Memory B cell (primary cell): Measurements from ENCODE around the gene NDUFA3.

Experiments
- ATAC-seq: fragments of 150-1000 bp; cut with Tn5 transposase; 2 replicates; pipeline ENCODE4 v1.10.0; 2021; ENCODE audit warnings: low read depth, mild to moderate bottlenecking, moderate library complexity
- DNase-seq, 2 donors: peaks; one replicate each; pipeline ENCODE4 v3.0.0; 2022; ENCODE audit warnings: low spot score in 2 of 2
- H3K27ac Mint-ChIP-seq: one replicate; pipeline ENCODE4 v1.8.0; 2022; ENCODE audit warnings: mild to moderate bottlenecking, moderate library complexity, mixed read lengths
- H3K27me3 Mint-ChIP-seq: one replicate; pipeline ENCODE4 v1.8.0; 2022; ENCODE audit warnings: mixed read lengths
- H3K36me3 Mint-ChIP-seq: one replicate; pipeline ENCODE4 v1.8.0; 2022; ENCODE audit warnings: mild to moderate bottlenecking, mixed read lengths
- H3K4me1 Mint-ChIP-seq: one replicate; pipeline ENCODE4 v1.8.0; 2022; ENCODE audit warnings: mixed read lengths
- H3K4me3 Mint-ChIP-seq: one replicate; pipeline ENCODE4 v1.8.0; 2022; ENCODE audit warnings: mild to moderate bottlenecking, moderate library complexity, mixed read lengths
- H3K9me3 Mint-ChIP-seq: one replicate; pipeline ENCODE4 v1.8.0; 2022; ENCODE audit warnings: mixed read lengths

Gene NDUFA3

GRCh38 chr19:54124393-54124792, 21.7 kb downstream of the NDUFA3 start:
- ATAC-seq: no peak
- H3K27me3 Mint-ChIP-seq: no peaks in the 10 kb centered on the region
- no peak for DNase-seq
- no peak overlapping the region for H3K4me3 Mint-ChIP-seq
- H3K36me3 Mint-ChIP-seq: peaks cover 39% of the 10 kb centered on the region
- no peak overlapping the region for H3K27ac Mint-ChIP-seq
- H3K4me1 Mint-ChIP-seq: no peaks in the 10 kb centered on the region
- no peaks in the 10 kb centered on the region for H3K9me3 Mint-ChIP-seq

GRCh38 chr19:54125713-54126112, 23.1 kb downstream of the NDUFA3 start:
- DNase-seq (no peak), ATAC-seq (no peak)
- no peak overlapping the region for H3K4me3 Mint-ChIP-seq
- H3K36me3 Mint-ChIP-seq: peaks cover 36% of the 10 kb centered on the region
- H3K27ac Mint-ChIP-seq: no peak overlapping the region
- no peaks in the 10 kb centered on the region for H3K4me1 Mint-ChIP-seq
- H3K27me3 Mint-ChIP-seq: no peaks in the 10 kb centered on the region
- no peaks in the 10 kb centered on the region for H3K9me3 Mint-ChIP-seq

- Mint-ChIP-seq H3K4me1 (no peaks in the 10 kb centered on the region), H3K36me3 (peaks cover 23% of the 10 kb centered on the region), H3K27ac (no peak overlapping the region), H3K9me3 (no peaks in the 10 kb centered on the region), H3K27me3 (no peaks in the 10 kb centered on the region), H3K4me3 (no peak overlapping the region)
- DNase-seq: no peak
- ATAC-seq: no peak
These were observed 25.2 kb downstream of the NDUFA3 start for GRCh38 chr19:54127688-54128440.

GRCh38 chr19:54128441-54128725, 25.7 kb downstream of the NDUFA3 start:
- ATAC-seq: no peak
- peaks cover 18% of the 10 kb centered on the region for H3K36me3 Mint-ChIP-seq
- H3K27me3 Mint-ChIP-seq: no peaks in the 10 kb centered on the region
- no peak for DNase-seq
- no peaks in the 10 kb centered on the region for H3K4me1 Mint-ChIP-seq
- H3K9me3 Mint-ChIP-seq: no peaks in the 10 kb centered on the region
- no peak overlapping the region for H3K4me3 Mint-ChIP-seq
- H3K27ac Mint-ChIP-seq: no peak overlapping the region

- no peak for DNase-seq
- H3K9me3 Mint-ChIP-seq: no peaks in the 10 kb centered on the region
- H3K27me3 Mint-ChIP-seq: no peaks in the 10 kb centered on the region
- H3K36me3 Mint-ChIP-seq: peaks cover 16% of the 10 kb centered on the region
- no peak overlapping the region for H3K27ac Mint-ChIP-seq
- H3K4me1 Mint-ChIP-seq: no peaks in the 10 kb centered on the region
- ATAC-seq: no peak
- H3K4me3 Mint-ChIP-seq: no peak overlapping the region
These were observed 26.4 kb downstream of the NDUFA3 start for GRCh38 chr19:54128796-54129616.

GRCh38 chr19:54129617-54129996, 27.0 kb downstream of the NDUFA3 start:
- H3K27ac Mint-ChIP-seq: no peak overlapping the region
- no peak for ATAC-seq
- peaks cover 2% of the 10 kb centered on the region for H3K27me3 Mint-ChIP-seq
- H3K36me3 Mint-ChIP-seq: peaks cover 16% of the 10 kb centered on the region
- H3K4me3 Mint-ChIP-seq: no peak overlapping the region
- DNase-seq: no peak
- H3K4me1 Mint-ChIP-seq: peaks cover 3% of the 10 kb centered on the region
- H3K9me3 Mint-ChIP-seq: no peaks in the 10 kb centered on the region

GRCh38 chr19:54133312-54133956, 30.8 kb downstream of the NDUFA3 start:
- Mint-ChIP-seq H3K9me3 (no peaks in the 10 kb centered on the region), H3K27me3 (peaks cover 2% of the 10 kb centered on the region), H3K36me3 (peaks cover 4% of the 10 kb centered on the region), H3K27ac (no peak overlapping the region), H3K4me3 (no peak overlapping the region), H3K4me1 (peaks cover 10% of the 10 kb centered on the region)
- ATAC-seq (no peak), DNase-seq (no peak)

GRCh38 chr19:54133957-54134590, 31.4 kb downstream of the NDUFA3 start:
- peaks cover 16% of the 10 kb centered on the region for H3K4me1 Mint-ChIP-seq
- peaks cover 2% of the 10 kb centered on the region for H3K27me3 Mint-ChIP-seq
- no peaks in the 10 kb centered on the region for H3K9me3 Mint-ChIP-seq
- no peak overlapping the region for H3K27ac Mint-ChIP-seq
- ATAC-seq (no peak), DNase-seq (no peak)
- peaks cover 4% of the 10 kb centered on the region for H3K36me3 Mint-ChIP-seq
- H3K4me3 Mint-ChIP-seq: no peak overlapping the region

- H3K4me3 Mint-ChIP-seq: peak overlapping the region; percentile 84
- peaks cover 4% of the 10 kb centered on the region for H3K36me3 Mint-ChIP-seq
- peaks cover 2% of the 10 kb centered on the region for H3K27me3 Mint-ChIP-seq
- peaks cover 23% of the 10 kb centered on the region for H3K4me1 Mint-ChIP-seq
- H3K27ac Mint-ChIP-seq: peak overlapping the region; percentile 95
- ATAC-seq (no peak), DNase-seq (no peak)
- H3K9me3 Mint-ChIP-seq: no peaks in the 10 kb centered on the region
These were observed 33.6 kb downstream of the NDUFA3 start for GRCh38 chr19:54136086-54136863.

- Mint-ChIP-seq H3K9me3 (no peaks in the 10 kb centered on the region), H3K4me3 (peak overlapping the region; percentile 84), H3K36me3 (peaks cover 6% of the 10 kb centered on the region), H3K4me1 (peaks cover 27% of the 10 kb centered on the region), H3K27ac (peak overlapping the region; percentile 95), H3K27me3 (peaks cover 2% of the 10 kb centered on the region)
- DNase-seq (peak; percentile 91 to 97), ATAC-seq (peak; percentile 75)
These were observed 34.4 kb downstream of the NDUFA3 start for GRCh38 chr19:54136864-54137698.

- Mint-ChIP-seq H3K9me3 (no peaks in the 10 kb centered on the region), H3K27ac (peak within 1 kb of the TSS; percentile 95), H3K4me1 (peaks cover 30% of the 10 kb centered on the region), H3K27me3 (peaks cover 2% of the 10 kb centered on the region), H3K36me3 (peaks cover 9% of the 10 kb centered on the region), H3K4me3 (peak within 1 kb of the TSS; percentile 84)
- ATAC-seq: no peak
- no peak for DNase-seq
These were observed 35.2 kb downstream of the NDUFA3 start, which contains the start of gene CNOT3 for GRCh38 chr19:54137699-54138488. TSS of gene CNOT3 (plus strand) at chr19:54137762. CDS start at chr19:54142979, 5,217 bp downstream.
